M059J (cell line): ENCODE data around the gene GPATCH1. TPM values are rescaled to one million over a fixed set of nuclear protein-coding genes. Genes with fewer than 3 reads are reported as not detected.
"Not testable (repeated sequence)": the region's sequence is repeated elsewhere in the genome, so short reads cannot be mapped to it uniquely, and the experiment has no call there.

Source experiments
- DNase-seq: peaks from one replicate; pipeline ENCODE4 v3.0.0-alpha.2; 2012; ENCODE audit warnings: low read depth
- total RNA-seq: library from RNA; depleted of rRNA; stranded (reverse); fragments of >200 nt; shearing (Covaris generic); gene quantifications from 2 replicates; pipeline ENCODE4 v1.2.3, GENCODE V29; 2014

Gene GPATCH1
- total RNA-seq, 1 experiment from 2014 or later = 9.8 TPM

DNA sequence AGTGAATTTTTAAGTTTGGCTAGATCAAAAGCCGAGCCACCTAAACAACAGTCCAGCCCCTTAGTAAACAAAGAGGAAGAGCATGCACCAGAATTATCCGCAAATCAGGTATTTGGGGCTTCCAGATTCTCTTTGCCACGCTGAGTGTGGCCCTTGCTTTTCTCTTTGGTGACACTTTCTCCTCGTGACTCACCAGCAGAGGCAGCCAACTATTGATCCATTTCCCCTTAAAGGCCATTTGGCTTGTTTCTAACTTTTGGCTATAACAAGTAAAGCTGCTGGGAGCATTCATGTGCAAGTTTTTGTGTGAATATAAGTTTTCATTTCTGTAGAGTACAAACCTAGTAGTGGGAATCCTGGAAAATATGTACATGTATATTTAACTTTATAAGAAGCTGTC is 33.3 kb downstream of the GPATCH1 start:
- no peak for DNase-seq

DNA sequence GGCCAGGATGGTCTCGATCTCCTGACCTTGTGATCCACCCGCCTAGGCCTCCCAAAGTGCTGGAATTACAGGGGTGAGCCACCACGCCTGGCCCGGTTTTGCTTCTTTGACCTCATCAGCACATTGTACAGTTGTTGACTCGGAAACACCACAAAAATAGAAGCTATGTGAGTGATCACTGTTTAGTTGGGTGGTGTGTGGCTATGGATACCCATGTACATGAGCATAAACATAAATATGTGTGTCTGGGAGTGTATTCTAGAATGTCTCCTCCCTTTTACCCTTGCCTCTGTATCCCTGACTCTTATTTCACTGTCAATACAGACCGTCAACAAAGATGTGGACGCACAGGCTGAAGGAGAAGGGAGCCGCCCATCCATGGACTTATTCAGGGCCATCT is 36.5 kb downstream of the GPATCH1 start:
- no peak for DNase-seq

DNA sequence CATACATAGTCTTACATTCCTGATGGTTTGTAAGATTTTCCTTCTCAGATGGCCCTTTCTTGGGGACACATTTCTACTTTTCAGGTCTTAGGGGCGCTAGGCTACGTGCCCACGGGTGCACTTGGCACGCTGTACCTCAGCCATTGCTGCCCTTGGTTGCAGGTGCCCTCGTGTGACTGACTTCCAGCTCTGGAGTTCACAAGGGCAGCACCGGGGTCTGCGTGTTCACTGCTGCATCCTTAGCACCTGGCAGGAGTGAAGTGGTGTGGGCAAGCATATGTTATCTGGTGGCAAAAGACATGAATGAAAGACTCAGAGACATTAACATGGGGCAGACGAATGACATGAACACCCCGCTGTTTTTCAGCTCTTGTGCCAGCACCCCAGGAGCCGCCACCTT is 37.7 kb downstream of the GPATCH1 start:
- DNase-seq = no peak

DNA sequence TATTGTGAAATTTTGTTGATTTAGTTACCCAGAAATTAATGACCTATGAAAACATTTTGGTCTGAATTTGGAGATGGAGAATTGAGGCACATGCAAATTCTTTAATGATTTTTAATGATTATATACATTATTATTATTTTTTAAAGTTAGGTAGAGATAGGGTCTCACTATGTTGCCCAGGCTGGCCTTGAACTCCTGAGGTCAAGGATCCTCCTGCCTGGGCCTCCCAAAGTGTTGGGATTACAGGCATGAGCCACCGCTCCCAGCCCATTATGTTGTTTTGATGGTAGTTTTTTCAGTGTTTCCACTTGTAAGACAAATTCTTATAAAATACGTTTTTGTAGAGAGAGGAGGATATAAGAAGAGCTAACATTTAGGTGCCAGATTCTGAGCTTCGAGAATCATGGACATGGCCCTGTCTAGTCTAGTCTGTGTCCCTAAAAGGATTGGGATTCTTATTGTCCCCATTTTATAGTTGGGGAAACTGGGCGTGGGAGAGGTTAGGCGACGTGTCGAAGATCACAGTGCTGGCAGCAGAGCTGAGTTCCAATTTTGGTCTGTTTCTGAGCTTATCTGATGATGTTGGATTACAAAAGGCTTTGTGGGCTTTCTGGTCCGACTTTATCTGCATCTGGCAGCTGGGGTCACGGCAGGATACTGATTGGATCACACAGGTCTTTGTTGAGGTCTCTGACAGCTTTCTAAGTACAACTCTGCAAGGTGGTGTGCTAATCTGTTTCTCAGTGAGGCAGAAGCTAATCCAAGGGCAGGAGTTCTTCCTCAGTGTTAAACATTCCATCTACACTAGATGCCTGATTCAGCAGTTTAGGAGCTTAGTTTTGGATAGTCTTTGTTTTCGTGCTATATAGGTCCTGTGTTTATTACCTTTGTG is 43.5 kb downstream of the GPATCH1 start:
- DNase-seq = no peak

- peak; percentile 58 for DNase-seq
Observed at GRCh38 chr19:33125929-33126388, 45.0 kb downstream of the GPATCH1 start.

GRCh38 chr19:33126712-33127111 is 45.7 kb downstream of the GPATCH1 start:
- DNase-seq = not testable (repeated sequence)

- no peak for DNase-seq
Observed at GRCh38 chr19:33129901-33130300, 48.9 kb downstream of the GPATCH1 start.

- DNase-seq = no peak
Observed at GRCh38 chr19:33130433-33130832, 49.5 kb downstream of the GPATCH1 start.

- no peak for DNase-seq
Observed at GRCh38 chr19:33132021-33132420, 51.0 kb downstream of the GPATCH1 start, which contains the start of gene WDR88. TSS of gene WDR88 (plus strand) at chr19:33132114. CDS start at chr19:33132170, 56 bp downstream.

DNA sequence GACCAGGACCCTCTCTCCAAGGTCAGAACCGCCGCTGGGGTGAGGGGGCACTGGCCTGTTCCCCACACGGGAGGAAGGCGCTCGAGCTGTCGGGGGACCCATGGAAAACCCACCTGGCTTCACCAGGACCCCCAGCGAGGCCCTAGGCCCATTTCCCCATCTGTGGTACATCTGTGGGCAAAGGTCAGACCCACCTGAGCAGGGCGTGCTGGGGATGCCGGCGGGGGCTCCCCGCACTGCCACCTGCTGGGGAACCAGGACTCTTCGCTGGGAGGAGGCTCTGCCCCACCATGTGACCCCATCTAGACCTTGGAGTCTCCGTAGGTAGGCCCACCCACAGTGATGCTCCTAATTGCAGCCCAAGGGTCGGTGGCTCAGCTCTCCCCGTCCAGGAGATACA is 51.4 kb downstream of the GPATCH1 start:
- no peak for DNase-seq

DNA sequence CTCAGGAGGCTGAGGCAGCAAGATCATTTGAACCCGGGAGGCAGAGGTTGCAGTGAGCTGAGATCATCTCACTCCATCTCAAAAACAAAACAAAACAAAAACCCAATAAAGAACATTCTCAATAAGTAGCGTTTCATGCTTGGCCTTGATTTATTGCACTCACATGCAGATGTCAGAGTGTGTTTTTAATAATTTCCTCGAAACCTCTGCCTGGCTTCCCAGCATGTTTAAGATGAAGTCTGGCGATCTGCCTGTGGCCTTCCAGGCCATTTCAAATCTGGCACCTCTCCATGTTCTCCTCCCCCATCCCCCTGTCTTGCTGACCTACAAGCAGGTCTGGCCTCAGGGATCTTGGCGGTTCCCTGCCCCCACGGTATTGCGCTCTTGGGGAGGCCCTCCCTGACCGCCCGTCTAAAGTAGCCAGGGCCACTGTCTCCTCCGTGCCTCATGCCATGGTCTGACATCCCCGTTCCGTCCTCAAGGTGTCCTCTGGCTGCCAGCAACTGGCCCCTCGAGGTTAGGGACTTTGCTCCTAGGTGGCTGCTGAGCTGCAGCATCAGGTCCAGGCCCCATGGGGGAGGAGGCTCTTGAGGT is 52.6 kb downstream of the GPATCH1 start:
- DNase-seq = peak; percentile 37

- no peak for DNase-seq
Observed at GRCh38 chr19:33134571-33135041, 53.6 kb downstream of the GPATCH1 start.

GRCh38 chr19:33139165-33139564 is 58.2 kb downstream of the GPATCH1 start:
- no peak for DNase-seq

DNA sequence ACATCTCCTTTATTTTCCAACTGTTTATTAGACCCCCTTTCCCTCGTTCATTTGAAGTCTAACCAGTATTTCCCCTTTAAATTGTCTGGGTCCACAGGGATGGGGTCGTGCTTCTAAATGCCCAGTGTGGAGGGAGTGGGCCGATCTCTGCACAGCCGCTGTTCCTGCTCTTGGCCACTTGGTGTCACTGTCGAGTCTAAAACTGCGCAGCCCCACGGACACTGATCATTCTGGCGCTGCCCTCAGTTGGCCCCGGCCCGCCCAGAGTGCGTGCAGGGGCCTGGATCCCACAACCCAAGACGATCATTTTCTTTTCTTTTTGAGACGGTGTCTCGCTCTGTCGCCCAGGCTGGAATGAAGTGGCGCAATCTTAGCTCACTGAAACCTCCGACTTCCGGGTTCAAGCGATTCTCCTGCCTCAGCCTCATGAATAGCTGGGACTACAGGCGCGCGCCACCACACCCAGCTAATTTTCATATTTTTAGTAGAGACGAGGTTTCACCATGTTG is 63.0 kb downstream of the GPATCH1 start:
- DNase-seq = peak; percentile 45

- DNase-seq = no peak
Observed at GRCh38 chr19:33146209-33146608, 65.2 kb downstream of the GPATCH1 start.

- DNase-seq = no peak
Observed at GRCh38 chr19:33147538-33147937, 66.6 kb downstream of the GPATCH1 start.

- DNase-seq = no peak
Observed at GRCh38 chr19:33150852-33151518, 70.0 kb downstream of the GPATCH1 start.

GRCh38 chr19:33152176-33152575 is 71.2 kb downstream of the GPATCH1 start:
- DNase-seq = no peak

- DNase-seq = not testable (repeated sequence)
Observed at GRCh38 chr19:33152625-33153024, 71.6 kb downstream of the GPATCH1 start.

DNA sequence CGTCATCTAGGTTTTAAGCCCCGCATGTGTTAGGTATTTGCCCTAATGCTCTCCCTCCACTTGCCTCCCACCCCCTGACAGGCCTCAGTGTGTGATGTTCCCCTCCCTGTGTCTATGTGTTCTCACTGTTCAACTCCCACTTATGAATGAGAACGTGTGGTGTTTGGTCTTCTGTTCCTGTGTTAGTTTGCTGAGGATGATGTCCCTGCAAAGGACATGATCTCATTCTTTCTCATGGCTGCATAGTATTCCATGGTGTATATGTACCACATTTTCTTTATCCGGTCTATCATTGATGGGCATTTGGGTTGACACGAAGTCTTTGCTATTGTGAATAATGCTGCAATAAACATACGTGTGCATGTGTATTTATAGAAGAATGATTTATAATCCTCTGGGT is 73.3 kb downstream of the GPATCH1 start:
- DNase-seq = not testable (repeated sequence)

- peak; percentile 67 for DNase-seq
Observed at GRCh38 chr19:33156334-33156733, 75.4 kb downstream of the GPATCH1 start.

DNA sequence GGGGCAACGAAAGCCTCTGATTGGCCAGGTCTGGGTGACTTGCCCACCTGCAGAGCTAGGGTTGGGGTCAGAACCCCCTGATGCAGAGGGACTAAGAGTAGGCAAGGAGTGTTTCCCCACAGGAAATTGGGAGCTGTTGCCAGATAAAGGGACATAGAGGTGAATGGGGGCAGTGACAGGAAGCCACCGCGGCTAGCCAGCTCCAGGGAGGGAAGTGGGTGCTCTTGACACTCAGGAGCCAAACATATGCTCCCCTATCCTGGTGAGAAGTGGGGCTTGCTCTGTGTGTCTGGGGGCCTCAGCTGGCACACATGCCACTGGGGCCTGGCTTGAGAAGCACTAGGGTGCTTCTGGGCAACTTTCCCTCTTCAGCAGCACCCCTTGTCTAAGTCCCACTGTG is 76.9 kb downstream of the GPATCH1 start:
- no peak for DNase-seq
